HEK293 (cell line): ENCODE data around the gene NCL.

Experiments used
- CTCF ChIP-seq: fragments of 450-650 bp; formaldehyde crosslinking; IDR thresholded peaks from 2 replicates; pipeline ENCODE4 v1.5.1; 2016; ENCODE audit warnings: missing biosample characterization, missing genetic modification characterization
- REST ChIP-seq: fragments of 450-650 bp; formaldehyde crosslinking; IDR thresholded peaks from 2 replicates; pipeline ENCODE4 v1.5.1; 2016; ENCODE audit warnings: missing biosample characterization, missing genetic modification characterization
- ZBTB7A ChIP-seq: fragments of 450-650 bp; formaldehyde crosslinking; IDR thresholded peaks from 2 replicates; pipeline ENCODE4 v1.5.1; 2016; ENCODE audit warnings: low read depth, missing biosample characterization, missing genetic modification characterization
- ZBTB8A ChIP-seq: fragments of 450-650 bp; formaldehyde crosslinking; IDR thresholded peaks from 2 replicates; pipeline ENCODE4 v1.5.1; 2016; ENCODE audit warnings: missing biosample characterization, missing genetic modification characterization
- ZFP37 ChIP-seq: fragments of 450-650 bp; formaldehyde crosslinking; IDR thresholded peaks from 2 replicates; pipeline ENCODE4 v1.5.1; 2016; ENCODE audit warnings: missing biosample characterization, missing genetic modification characterization
- ZNF140 ChIP-seq: fragments of 450-650 bp; formaldehyde crosslinking; IDR thresholded peaks from 2 replicates; pipeline ENCODE4 v1.5.1; 2016; ENCODE audit warnings: missing biosample characterization, missing genetic modification characterization
- ZNF146 ChIP-seq: fragments of 450-650 bp; formaldehyde crosslinking; IDR thresholded peaks from 2 replicates; pipeline ENCODE4 v1.5.1; 2016; ENCODE audit warnings: missing biosample characterization, missing genetic modification characterization
- ZNF155 ChIP-seq: fragments of 450-650 bp; formaldehyde crosslinking; IDR thresholded peaks from 2 replicates; pipeline ENCODE4 v1.5.1; 2016; ENCODE audit warnings: missing biosample characterization, missing genetic modification characterization
- ZNF248 ChIP-seq: fragments of 450-650 bp; formaldehyde crosslinking; IDR thresholded peaks from 2 replicates; pipeline ENCODE4 v1.5.1; 2017; ENCODE audit warnings: missing biosample characterization, missing genetic modification characterization
- ZNF292 ChIP-seq: fragments of 450-650 bp; formaldehyde crosslinking; IDR thresholded peaks from 2 replicates; pipeline ENCODE4 v1.5.1; 2016; ENCODE audit warnings: low read depth, missing biosample characterization, missing genetic modification characterization, borderline replicate concordance
- ZNF621 ChIP-seq: fragments of 450-650 bp; formaldehyde crosslinking; IDR thresholded peaks from 2 replicates; pipeline ENCODE4 v1.5.1; 2017; ENCODE audit warnings: missing biosample characterization, missing genetic modification characterization
- ZNF670 ChIP-seq: fragments of 450-650 bp; formaldehyde crosslinking; IDR thresholded peaks from 2 replicates; pipeline ENCODE4 v1.5.1; 2016; ENCODE audit warnings: missing biosample characterization, missing genetic modification characterization, low read depth
- ZNF692 ChIP-seq: fragments of 450-650 bp; formaldehyde crosslinking; IDR thresholded peaks from 2 replicates; pipeline ENCODE4 v1.5.1; 2016; ENCODE audit warnings: missing biosample characterization, missing genetic modification characterization
- ZNF791 ChIP-seq: fragments of 450-650 bp; formaldehyde crosslinking; IDR thresholded peaks from 2 replicates; pipeline ENCODE4 v1.5.1; 2016; ENCODE audit warnings: missing biosample characterization, missing genetic modification characterization

GRCh38 chr2:231455222-231455621 lies 9.1 kb downstream of the NCL start:
- TF ChIP-seq CTCF (tag by site-specific recombination) (no peak), ZNF146 (tag by site-specific recombination) (no peak), REST (tag by site-specific recombination) (no peak), ZBTB8A (tag by site-specific recombination) (no peak), ZNF621 (tag by site-specific recombination) (no peak), ZNF692 (no peak), ZNF791 (tag by site-specific recombination) (no peak), ZNF155 (tag by site-specific recombination) (no peak), ZNF140 (no peak), ZNF670 (no peak), ZBTB7A (tag by site-specific recombination) (no peak), ZFP37 (no peak), ZNF292 (tag by site-specific recombination) (no peak), ZNF248 (tag by site-specific recombination) (no peak)
